HEK293 (cell line): ENCODE measurements around the gene SERPINA1.

ENCODE experiments used
- CTCF ChIA-PET: fragments of 350-600 bp; formaldehyde crosslinking; extraction: SDS; loops from one replicate; lab custom pipeline; 2021; ENCODE audit warnings: antibody characterized with exemption; lab: Yijun Ruan, JAX
- POLR2A ChIA-PET: fragments of 300-600 bp; formaldehyde crosslinking; extraction: SDS; loops from one replicate; lab custom pipeline; 2020; ENCODE audit warnings: antibody characterized with exemption, inconsistent platforms; lab: Yijun Ruan, JAX
- H3K27ac ChIP-seq: fragments of 200-500 bp; sonication (Bioruptor generic); 2 replicates; pipeline ENCODE4 v1.5.1; 2014; ENCODE audit warnings: low read depth, low read length, control low read depth, inconsistent platforms; ENCODE audit errors: extremely low read depth
- H3K36me3 ChIP-seq, 2 experiments: fragments of 200-500 bp in 1 of 2; sonication (Bioruptor generic) in 1 of 2; 1 replicate in 1 of 2; 2 replicates in 1 of 2; pipeline ENCODE4 v1.5.1; 2014 to 2017; ENCODE audit warnings: inconsistent platforms in 2 of 2, low read length in 2 of 2; ENCODE audit not compliant: control insufficient read depth in 2 of 2, insufficient read depth in 1 of 2
- H3K4me1 ChIP-seq: fragments of 200-500 bp; sonication (Bioruptor generic); 2 replicates; pipeline ENCODE4 v1.5.1; 2014; ENCODE audit warnings: mild to moderate bottlenecking, low read length, inconsistent platforms; ENCODE audit not compliant: control insufficient read depth, insufficient read depth
- H3K4me3 ChIP-seq: 2 replicates; pipeline ENCODE4 v1.5.1; 2011; ENCODE audit warnings: low read depth, mild to moderate bottlenecking, control low read depth, low read length, moderate library complexity
- H3K9me3 ChIP-seq: fragments of 200-500 bp; sonication (Bioruptor generic); 2 replicates; pipeline ENCODE4 v1.5.1; 2014; ENCODE audit warnings: low read depth, low read length, inconsistent platforms; ENCODE audit not compliant: control insufficient read depth, insufficient read depth
- GLI4 ChIP-seq: fragments of 450-650 bp; formaldehyde crosslinking; IDR thresholded peaks from 2 replicates; pipeline ENCODE4 v1.5.1; 2016; ENCODE audit warnings: missing biosample characterization, missing genetic modification characterization
- KLF8 ChIP-seq: fragments of 450-650 bp; formaldehyde crosslinking; IDR thresholded peaks from 2 replicates; pipeline ENCODE4 v1.5.1; 2016; ENCODE audit warnings: missing biosample characterization, missing genetic modification characterization
- SETDB1 ChIP-seq: IDR thresholded peaks from one replicate; pipeline ENCODE4 v1.6.1; 2017; ENCODE audit warnings: mild to moderate bottlenecking, low read length, moderate library complexity, mixed read lengths; ENCODE audit not compliant: insufficient read length
- SP2 ChIP-seq: fragments of 450-650 bp; formaldehyde crosslinking; IDR thresholded peaks from 2 replicates; pipeline ENCODE4 v1.5.1; 2016; ENCODE audit warnings: missing biosample characterization, missing genetic modification characterization
- TCF7L2 ChIP-seq: IDR thresholded peaks from 2 replicates; pipeline ENCODE4 v1.6.1; 2011; ENCODE audit warnings: low read depth, mild to moderate bottlenecking, inconsistent platforms, low read length, moderate library complexity, borderline replicate concordance
- ZBTB8A ChIP-seq: fragments of 450-650 bp; formaldehyde crosslinking; IDR thresholded peaks from 2 replicates; pipeline ENCODE4 v1.5.1; 2016; ENCODE audit warnings: missing biosample characterization, missing genetic modification characterization
- ZEB2 ChIP-seq: fragments of 450-650 bp; formaldehyde crosslinking; IDR thresholded peaks from 2 replicates; pipeline ENCODE4 v1.5.1; 2016; ENCODE audit warnings: missing biosample characterization, missing genetic modification characterization
- ZNF302 ChIP-seq: fragments of 450-650 bp; formaldehyde crosslinking; IDR thresholded peaks from 2 replicates; pipeline ENCODE4 v1.5.1; 2016; ENCODE audit warnings: missing biosample characterization, missing genetic modification characterization, low read depth
- ZNF341 ChIP-seq: fragments of 450-650 bp; formaldehyde crosslinking; IDR thresholded peaks from 2 replicates; pipeline ENCODE4; 2016; ENCODE audit warnings: low read depth, missing biosample characterization, missing genetic modification characterization
- ZNF416 ChIP-seq: fragments of 450-650 bp; formaldehyde crosslinking; IDR thresholded peaks from 2 replicates; pipeline ENCODE4 v1.5.1; 2016; ENCODE audit warnings: missing biosample characterization, missing genetic modification characterization
- ZNF837 ChIP-seq: fragments of 450-650 bp; formaldehyde crosslinking; IDR thresholded peaks from 2 replicates; pipeline ENCODE4 v1.5.1; 2016; ENCODE audit warnings: missing biosample characterization, missing genetic modification characterization
- ZXDB ChIP-seq: fragments of 450-650 bp; formaldehyde crosslinking; IDR thresholded peaks from 2 replicates; pipeline ENCODE4 v1.5.1; 2016; ENCODE audit warnings: missing biosample characterization, missing genetic modification characterization
- TF ChIP-seq, protein P1 (sequence below): fragments of 450-650 bp; formaldehyde crosslinking; IDR thresholded peaks from 2 replicates; pipeline ENCODE4 v1.5.1; 2016; ENCODE audit warnings: missing biosample characterization, missing genetic modification characterization
- TF ChIP-seq, protein P2 (sequence below): fragments of 450-650 bp; formaldehyde crosslinking; IDR thresholded peaks from 2 replicates; pipeline ENCODE4 v1.5.1; 2017; ENCODE audit warnings: missing biosample characterization, missing genetic modification characterization
- TF ChIP-seq, protein P3 (sequence below): fragments of 450-650 bp; formaldehyde crosslinking; IDR thresholded peaks from 2 replicates; pipeline ENCODE4 v1.5.1; 2016; ENCODE audit warnings: missing biosample characterization, missing genetic modification characterization
- TF ChIP-seq, protein P4 (sequence below): fragments of 450-650 bp; formaldehyde crosslinking; IDR thresholded peaks from 2 replicates; pipeline ENCODE4 v1.5.1; 2016; ENCODE audit warnings: missing biosample characterization, missing genetic modification characterization

Gene SERPINA1

DNA sequence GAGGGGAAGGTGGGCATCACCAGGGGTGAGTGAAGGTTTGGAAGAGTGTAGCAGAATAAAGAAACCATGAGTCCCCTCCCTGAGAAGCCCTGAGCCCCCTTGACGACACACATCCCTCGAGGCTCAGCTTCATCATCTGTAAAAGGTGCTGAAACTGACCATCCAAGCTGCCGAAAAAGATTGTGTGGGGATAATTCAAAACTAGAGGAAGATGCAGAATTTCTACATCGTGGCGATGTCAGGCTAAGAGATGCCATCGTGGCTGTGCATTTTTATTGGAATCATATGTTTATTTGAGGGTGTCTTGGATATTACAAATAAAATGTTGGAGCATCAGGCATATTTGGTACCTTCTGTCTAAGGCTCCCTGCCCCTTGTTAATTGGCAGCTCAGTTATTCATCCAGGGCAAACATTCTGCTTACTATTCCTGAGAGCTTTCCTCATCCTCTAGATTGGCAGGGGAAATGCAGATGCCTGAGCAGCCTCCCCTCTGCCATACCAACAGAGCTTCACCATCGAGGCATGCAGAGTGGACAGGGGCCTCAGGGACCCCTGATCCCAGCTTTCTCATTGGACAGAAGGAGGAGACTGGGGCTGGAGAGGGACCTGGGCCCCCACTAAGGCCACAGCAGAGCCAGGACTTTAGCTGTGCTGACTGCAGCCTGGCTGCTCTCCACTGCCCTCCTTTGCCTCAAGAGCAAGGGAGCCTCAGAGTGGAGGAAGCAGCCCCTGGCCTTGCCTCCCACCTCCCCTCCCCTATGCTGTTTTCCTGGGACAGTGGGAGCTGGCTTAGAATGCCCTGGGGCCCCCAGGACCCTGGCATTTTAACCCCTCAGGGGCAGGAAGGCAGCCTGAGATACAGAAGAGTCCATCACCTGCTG is 7.0 kb downstream of the SERPINA1 start:
- Histone ChIP-seq H3K4me1 (no peaks in the 10 kb centered on the region), H3K36me3 (no peaks in the 10 kb centered on the region), H3K27ac (no peak overlapping the region), H3K4me3 (no peak overlapping the region), H3K9me3 (no peaks in the 10 kb centered on the region)
- POLR2A ChIA-PET: no interaction called here
- no peak for TF ChIP-seq ZNF416 (tag by site-specific recombination)
- CTCF ChIA-PET: no interaction called here

DNA sequence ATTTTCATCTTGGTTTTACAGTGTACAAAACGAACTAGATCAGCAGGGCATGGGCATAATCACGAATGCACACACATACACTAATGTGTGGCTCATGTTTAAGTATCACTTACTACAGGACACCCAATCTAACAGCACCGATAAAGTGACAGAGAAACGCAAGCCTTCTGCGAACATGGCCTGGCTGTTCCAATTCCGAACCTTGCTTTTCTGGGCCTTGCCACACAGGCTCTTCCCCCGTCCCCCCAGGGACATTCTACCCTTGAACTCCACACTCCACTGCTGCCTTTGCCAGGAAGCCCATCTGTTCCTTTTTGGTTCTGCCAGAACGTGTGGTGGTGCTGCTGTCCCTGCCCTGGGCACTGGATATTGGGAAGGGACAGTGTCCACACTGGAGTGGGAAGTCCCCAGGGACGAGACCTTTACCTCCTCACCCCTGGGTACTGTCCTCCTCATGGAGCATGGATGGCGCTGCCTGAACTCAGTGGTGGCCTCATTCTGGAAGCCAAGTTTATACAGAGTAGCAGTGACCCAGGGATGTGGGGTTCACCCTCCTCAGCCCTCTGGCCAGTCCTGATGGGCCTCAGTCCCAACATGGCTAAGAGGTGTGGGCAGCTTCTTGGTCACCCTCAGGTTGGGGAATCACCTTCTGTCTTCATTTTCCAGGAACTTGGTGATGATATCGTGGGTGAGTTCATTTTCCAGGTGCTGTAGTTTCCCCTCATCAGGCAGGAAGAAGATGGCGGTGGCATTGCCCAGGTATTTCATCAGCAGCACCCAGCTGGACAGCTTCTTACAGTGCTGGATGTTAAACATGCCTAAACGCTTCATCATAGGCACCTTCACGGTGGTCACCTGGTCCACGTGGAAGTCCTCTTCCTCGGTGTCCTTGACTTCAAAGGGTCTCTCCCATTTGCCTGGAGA is 7.9 kb downstream of the SERPINA1 start:
- Histone ChIP-seq H3K4me1 (no peaks in the 10 kb centered on the region), H3K4me3 (no peak overlapping the region), H3K27ac (no peak overlapping the region), H3K36me3 (no peaks in the 10 kb centered on the region), H3K9me3 (no peaks in the 10 kb centered on the region)
- TF ChIP-seq ZNF837 (tag by site-specific recombination): no peak
- TF ChIP-seq ZNF341 (tag by site-specific recombination): 0 out of 2 replicates have a peak, but pooled peaks have one; percentile 14
- no peak for TF ChIP-seq ZXDB (tag by site-specific recombination)
- no peak for TF ChIP-seq GLI4 (tag by site-specific recombination)
- TF ChIP-seq KLF8 (tag by site-specific recombination): no peak
- TF ChIP-seq, protein P1, sequence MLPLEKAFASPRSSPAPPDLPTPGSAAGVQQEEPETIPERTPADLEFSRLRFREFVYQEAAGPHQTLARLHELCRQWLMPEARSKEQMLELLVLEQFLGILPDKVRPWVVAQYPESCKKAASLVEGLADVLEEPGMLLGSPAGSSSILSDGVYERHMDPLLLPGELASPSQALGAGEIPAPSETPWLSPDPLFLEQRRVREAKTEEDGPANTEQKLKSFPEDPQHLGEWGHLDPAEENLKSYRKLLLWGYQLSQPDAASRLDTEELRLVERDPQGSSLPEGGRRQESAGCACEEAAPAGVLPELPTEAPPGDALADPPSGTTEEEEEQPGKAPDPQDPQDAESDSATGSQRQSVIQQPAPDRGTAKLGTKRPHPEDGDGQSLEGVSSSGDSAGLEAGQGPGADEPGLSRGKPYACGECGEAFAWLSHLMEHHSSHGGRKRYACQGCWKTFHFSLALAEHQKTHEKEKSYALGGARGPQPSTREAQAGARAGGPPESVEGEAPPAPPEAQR (tag by site-specific recombination): no peak
- TF ChIP-seq TCF7L2: no peak
- POLR2A ChIA-PET: no interaction called here
- CTCF ChIA-PET: no interaction called here

DNA sequence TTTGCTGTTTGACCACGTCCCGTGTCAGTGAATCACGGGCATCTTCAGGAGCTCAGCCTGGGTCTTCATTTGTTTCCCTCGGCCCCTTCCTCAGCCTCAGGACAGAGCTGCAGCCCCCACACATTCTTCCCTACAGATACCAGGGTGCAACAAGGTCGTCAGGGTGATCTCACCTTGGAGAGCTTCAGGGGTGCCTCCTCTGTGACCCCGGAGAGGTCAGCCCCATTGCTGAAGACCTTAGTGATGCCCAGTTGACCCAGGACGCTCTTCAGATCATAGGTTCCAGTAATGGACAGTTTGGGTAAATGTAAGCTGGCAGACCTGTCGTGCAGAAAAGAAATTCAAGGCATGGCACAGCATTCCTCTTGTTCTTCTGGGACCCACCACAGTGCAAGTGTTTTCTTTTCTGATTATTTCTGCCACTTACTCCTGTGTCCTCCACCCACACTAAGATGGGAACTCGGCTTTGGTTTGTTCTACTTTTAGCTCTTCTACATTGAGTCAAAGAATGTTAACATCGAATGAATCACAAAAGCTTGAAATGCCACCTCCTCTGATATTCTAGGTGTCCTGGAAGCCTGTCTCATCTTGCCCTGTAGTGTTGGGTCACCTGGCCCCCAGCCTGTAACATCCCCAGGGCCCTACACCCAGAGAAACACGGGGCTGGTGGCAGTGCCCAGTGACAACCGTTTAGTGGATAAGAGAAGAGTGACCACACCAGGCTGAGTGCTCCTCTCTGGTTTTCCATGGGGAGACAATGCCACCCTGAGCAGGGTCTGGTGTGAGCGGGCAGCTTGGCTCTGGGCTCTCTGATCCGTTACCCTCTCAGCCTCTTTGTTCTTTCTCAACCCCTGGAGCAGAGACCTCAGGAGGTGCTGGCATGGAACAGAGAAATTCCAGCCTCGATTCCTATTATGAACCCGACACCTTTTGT is 8.8 kb downstream of the SERPINA1 start:
- POLR2A ChIA-PET: no interaction called here
- H3K9me3 ChIP-seq: no peaks in the 10 kb centered on the region

More for the DNA sequence above, 8.8 kb downstream of the SERPINA1 start:
- TF ChIP-seq, protein P2, sequence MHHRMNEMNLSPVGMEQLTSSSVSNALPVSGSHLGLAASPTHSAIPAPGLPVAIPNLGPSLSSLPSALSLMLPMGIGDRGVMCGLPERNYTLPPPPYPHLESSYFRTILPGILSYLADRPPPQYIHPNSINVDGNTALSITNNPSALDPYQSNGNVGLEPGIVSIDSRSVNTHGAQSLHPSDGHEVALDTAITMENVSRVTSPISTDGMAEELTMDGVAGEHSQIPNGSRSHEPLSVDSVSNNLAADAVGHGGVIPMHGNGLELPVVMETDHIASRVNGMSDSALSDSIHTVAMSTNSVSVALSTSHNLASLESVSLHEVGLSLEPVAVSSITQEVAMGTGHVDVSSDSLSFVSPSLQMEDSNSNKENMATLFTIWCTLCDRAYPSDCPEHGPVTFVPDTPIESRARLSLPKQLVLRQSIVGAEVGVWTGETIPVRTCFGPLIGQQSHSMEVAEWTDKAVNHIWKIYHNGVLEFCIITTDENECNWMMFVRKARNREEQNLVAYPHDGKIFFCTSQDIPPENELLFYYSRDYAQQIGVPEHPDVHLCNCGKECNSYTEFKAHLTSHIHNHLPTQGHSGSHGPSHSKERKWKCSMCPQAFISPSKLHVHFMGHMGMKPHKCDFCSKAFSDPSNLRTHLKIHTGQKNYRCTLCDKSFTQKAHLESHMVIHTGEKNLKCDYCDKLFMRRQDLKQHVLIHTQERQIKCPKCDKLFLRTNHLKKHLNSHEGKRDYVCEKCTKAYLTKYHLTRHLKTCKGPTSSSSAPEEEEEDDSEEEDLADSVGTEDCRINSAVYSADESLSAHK (tag by site-specific recombination): no peak
- no peak for TF ChIP-seq ZEB2 (tag by site-specific recombination)
- no peak for TF ChIP-seq SP2
- no peak for TF ChIP-seq ZBTB8A (tag by site-specific recombination)
- TF ChIP-seq, protein P3, sequence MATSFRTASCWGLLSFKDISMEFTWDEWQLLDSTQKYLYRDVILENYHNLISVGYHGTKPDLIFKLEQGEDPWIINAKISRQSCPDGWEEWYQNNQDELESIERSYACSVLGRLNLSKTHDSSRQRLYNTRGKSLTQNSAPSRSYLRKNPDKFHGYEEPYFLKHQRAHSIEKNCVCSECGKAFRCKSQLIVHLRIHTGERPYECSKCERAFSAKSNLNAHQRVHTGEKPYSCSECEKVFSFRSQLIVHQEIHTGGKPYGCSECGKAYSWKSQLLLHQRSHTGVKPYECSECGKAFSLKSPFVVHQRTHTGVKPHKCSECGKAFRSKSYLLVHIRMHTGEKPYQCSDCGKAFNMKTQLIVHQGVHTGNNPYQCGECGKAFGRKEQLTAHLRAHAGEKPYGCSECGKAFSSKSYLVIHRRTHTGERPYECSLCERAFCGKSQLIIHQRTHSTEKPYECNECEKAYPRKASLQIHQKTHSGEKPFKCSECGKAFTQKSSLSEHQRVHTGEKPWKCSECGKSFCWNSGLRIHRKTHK: no peak
- TF ChIP-seq ZNF302 (tag by site-specific recombination): no peak
- TF ChIP-seq, protein P4, sequence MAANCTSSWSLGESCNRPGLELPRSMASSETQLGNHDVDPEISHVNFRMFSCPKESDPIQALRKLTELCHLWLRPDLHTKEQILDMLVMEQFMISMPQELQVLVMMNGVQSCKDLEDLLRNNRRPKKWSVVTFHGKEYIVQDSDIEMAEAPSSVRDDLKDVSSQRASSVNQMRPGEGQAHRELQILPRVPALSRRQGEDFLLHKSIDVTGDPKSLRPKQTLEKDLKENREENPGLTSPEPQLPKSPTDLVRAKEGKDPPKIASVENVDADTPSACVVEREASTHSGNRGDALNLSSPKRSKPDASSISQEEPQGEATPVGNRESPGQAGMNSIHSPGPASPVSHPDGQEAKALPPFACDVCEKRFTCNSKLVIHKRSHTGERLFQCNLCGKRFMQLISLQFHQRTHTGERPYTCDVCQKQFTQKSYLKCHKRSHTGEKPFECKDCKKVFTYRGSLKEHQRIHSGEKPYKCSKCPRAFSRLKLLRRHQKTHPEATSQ (tag by site-specific recombination): no peak
- no peak for TF ChIP-seq SETDB1
- Histone ChIP-seq H3K36me3 (no peaks in the 10 kb centered on the region), H3K4me1 (no peaks in the 10 kb centered on the region), H3K27ac (no peak overlapping the region), H3K4me3 (no peak overlapping the region)
- CTCF ChIA-PET: no interaction called here
